ENCODE data around the gene PDK2. TPM values are rescaled to one million over a fixed set of nuclear protein-coding genes. Genes with fewer than 3 reads are reported as not detected.

Gene PDK2
- total RNA-seq, 2 donors from 2014 or later = 47.1 to 79.5 TPM

GRCh38 chr17:50132104-50132794 is 37.1 kb downstream of the PDK2 start:
- no peaks in the 10 kb centered on the region for H3K4me1 ChIP-seq (replicated peaks)
- H3K36me3 ChIP-seq = peaks cover 0 to 12% of the 10 kb centered on the region in 2 donors
- H3K27me3 ChIP-seq (replicated peaks; ENCODE audit: insufficient read depth) = peaks cover 5% of the 10 kb centered on the region
- 61% methylated on average over 2 of the region's 6 CpGs for WGBS
- no peak overlapping the region for H3K27ac ChIP-seq
- H3K4me3 ChIP-seq = no peak overlapping the region
- intact Hi-C loops (cut with DNase I) = no loop called here
- no peak for TF ChIP-seq POLR2AphosphoS5 (IDR thresholded peaks at IDR 0.05)
- DNase-seq (ENCODE audit: low spot score) = no peak
- H3K9me3 ChIP-seq = no peaks in the 10 kb centered on the region

DNA sequence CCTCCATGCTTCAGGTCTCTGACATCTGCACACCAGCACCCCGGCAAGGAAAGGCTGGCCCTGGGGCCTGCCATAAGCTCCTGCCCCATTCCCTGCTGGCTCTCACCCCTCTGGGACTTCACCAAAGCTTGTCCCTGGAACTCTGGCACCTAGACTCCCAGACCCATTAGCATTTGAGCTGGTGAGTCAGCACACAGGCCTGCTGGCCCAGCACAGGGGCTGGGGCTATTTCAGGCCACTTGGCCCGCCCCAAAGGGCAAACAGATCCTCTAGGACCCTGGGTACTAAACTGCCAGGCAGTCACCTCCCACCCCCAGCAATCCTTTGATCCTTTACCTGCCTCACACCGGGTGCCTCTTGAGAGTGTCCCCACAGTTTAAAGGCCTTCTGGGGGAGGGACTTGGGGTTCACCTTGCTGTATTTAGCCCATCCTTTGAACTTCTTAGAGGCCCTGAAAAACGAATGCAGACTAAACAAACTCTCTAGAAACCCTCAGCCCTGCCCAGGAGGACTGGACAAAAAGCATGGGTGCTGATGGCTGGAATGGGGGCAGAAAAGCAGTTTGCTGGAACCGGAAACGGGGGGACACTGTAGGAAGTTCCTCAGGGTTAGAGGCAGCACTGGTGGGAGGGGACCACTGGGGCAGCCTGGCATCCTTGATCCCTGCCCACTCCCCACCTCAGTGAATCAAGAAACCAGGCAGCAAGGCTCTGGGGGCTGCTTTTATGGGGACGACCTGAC is 38.0 kb downstream of the PDK2 start:
- intact Hi-C loops (cut with DNase I) = no loop called here
- Histone ChIP-seq H3K27ac (no peak overlapping the region), H3K9me3 (no peaks in the 10 kb centered on the region), H3K36me3 (peaks cover 0 to 13% of the 10 kb centered on the region in 2 donors), H3K27me3 (replicated peaks; ENCODE audit: insufficient read depth) (peaks cover 5% of the 10 kb centered on the region), H3K4me1 (replicated peaks) (no peaks in the 10 kb centered on the region), H3K4me3 (no peak overlapping the region)
- no peak for DNase-seq (ENCODE audit: low spot score)
- TF ChIP-seq POLR2A (IDR thresholded peaks at IDR 0.05) (no peak), POLR2AphosphoS5 (IDR thresholded peaks at IDR 0.05) (no peak)
- TF ChIP-seq, protein P1, sequence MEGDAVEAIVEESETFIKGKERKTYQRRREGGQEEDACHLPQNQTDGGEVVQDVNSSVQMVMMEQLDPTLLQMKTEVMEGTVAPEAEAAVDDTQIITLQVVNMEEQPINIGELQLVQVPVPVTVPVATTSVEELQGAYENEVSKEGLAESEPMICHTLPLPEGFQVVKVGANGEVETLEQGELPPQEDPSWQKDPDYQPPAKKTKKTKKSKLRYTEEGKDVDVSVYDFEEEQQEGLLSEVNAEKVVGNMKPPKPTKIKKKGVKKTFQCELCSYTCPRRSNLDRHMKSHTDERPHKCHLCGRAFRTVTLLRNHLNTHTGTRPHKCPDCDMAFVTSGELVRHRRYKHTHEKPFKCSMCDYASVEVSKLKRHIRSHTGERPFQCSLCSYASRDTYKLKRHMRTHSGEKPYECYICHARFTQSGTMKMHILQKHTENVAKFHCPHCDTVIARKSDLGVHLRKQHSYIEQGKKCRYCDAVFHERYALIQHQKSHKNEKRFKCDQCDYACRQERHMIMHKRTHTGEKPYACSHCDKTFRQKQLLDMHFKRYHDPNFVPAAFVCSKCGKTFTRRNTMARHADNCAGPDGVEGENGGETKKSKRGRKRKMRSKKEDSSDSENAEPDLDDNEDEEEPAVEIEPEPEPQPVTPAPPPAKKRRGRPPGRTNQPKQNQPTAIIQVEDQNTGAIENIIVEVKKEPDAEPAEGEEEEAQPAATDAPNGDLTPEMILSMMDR (IDR thresholded peaks at IDR 0.05) = no peak
- WGBS = 47% methylated on average over 7 of the region's 7 CpGs

DNA sequence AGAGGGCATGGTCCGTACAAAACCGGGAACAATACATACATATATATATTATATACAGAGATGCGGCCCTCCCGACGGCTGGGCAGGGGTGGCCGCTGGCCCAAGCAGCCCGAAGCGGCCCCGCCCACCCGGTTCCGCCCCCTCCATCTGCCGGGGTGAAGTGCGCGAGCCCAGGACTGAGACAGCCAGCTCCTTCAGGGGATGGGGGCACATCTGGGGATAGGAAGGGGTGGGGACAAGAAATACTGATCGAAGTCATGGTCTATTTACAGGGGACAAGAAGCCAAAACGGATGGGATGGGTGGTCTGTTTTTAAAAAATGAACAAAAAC is 38.6 kb downstream of the PDK2 start:
- Histone ChIP-seq H3K4me1 (replicated peaks) (no peaks in the 10 kb centered on the region), H3K27me3 (replicated peaks; ENCODE audit: insufficient read depth) (peaks cover 5% of the 10 kb centered on the region)

GRCh38 chr17:50134206-50135110 is 39.3 kb downstream of the PDK2 start:
- TF ChIP-seq POLR2AphosphoS5 (IDR thresholded peaks at IDR 0.05) = no peak
- TF ChIP-seq, protein P1 (IDR thresholded peaks at IDR 0.05) = no peak
- no peak for TF ChIP-seq POLR2A (IDR thresholded peaks at IDR 0.05)
- Histone ChIP-seq H3K4me1 (replicated peaks) (no peaks in the 10 kb centered on the region), H3K4me3 (no peak overlapping the region), H3K36me3 (peaks cover 7 to 26% of the 10 kb centered on the region in 2 donors), H3K9me3 (no peaks in the 10 kb centered on the region), H3K27ac (no peak overlapping the region), H3K27me3 (replicated peaks; ENCODE audit: insufficient read depth) (no peaks in the 10 kb centered on the region)
- DNase-seq (ENCODE audit: low spot score) = no peak
- intact Hi-C loops (cut with DNase I) = no loop called here
- WGBS = 65% methylated on average over 16 of the region's 16 CpGs

More for the DNA sequence above, 38.6 kb downstream of the PDK2 start:
- no peak for TF ChIP-seq POLR2AphosphoS5 (IDR thresholded peaks at IDR 0.05)
- Histone ChIP-seq H3K27ac (no peak overlapping the region), H3K36me3 (peaks cover 2 to 18% of the 10 kb centered on the region in 2 donors), H3K9me3 (no peaks in the 10 kb centered on the region), H3K4me3 (no peak overlapping the region)
- WGBS = 28% methylated on average over 16 of the region's 16 CpGs
- intact Hi-C loops (cut with DNase I) = no loop called here
- no peak for DNase-seq (ENCODE audit: low spot score)

- intact Hi-C loops (cut with DNase I) = no loop called here
- WGBS = 78% methylated on average over 16 of the region's 16 CpGs
Observed at GRCh38 chr17:50135316-50136095, 40.4 kb downstream of the PDK2 start.

More at GRCh38 chr17:50135316-50136095, 40.4 kb downstream of the PDK2 start:
- Histone ChIP-seq H3K9me3 (no peaks in the 10 kb centered on the region), H3K27me3 (replicated peaks; ENCODE audit: insufficient read depth) (no peaks in the 10 kb centered on the region), H3K4me1 (replicated peaks) (no peaks in the 10 kb centered on the region), H3K4me3 (no peak overlapping the region), H3K36me3 (peaks cover 7 to 28% of the 10 kb centered on the region in 2 donors), H3K27ac (no peak overlapping the region)
- TF ChIP-seq, protein P1 (IDR thresholded peaks at IDR 0.05) = no peak
- no peak for TF ChIP-seq POLR2A (IDR thresholded peaks at IDR 0.05)
- TF ChIP-seq POLR2AphosphoS5 (IDR thresholded peaks at IDR 0.05) = no peak
- no peak for DNase-seq (ENCODE audit: low spot score)
